ENCODE data around the gene LDLRAD4.

DNA sequence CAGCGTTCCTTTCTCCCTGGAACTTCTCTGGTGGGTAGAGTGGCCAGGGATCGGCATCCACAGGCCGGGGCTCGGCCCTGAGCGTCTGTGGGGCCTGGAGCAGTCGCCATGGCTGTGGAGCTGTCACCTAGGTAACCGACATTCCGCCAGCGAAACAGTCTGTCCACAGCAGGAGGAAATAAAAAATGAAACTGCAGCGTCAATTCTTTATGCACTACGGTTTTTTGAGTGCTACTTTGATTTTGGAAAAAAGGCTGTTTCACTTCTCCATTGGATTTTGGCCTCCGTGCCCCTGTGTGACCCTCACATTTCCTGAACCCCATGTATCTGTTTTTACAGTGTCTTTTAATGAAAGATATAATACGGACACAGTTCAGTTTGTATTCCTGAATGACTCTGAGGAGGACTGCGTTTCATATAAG is 163.4 kb downstream of the LDLRAD4 start:
- TF ChIP-seq, protein P1, sequence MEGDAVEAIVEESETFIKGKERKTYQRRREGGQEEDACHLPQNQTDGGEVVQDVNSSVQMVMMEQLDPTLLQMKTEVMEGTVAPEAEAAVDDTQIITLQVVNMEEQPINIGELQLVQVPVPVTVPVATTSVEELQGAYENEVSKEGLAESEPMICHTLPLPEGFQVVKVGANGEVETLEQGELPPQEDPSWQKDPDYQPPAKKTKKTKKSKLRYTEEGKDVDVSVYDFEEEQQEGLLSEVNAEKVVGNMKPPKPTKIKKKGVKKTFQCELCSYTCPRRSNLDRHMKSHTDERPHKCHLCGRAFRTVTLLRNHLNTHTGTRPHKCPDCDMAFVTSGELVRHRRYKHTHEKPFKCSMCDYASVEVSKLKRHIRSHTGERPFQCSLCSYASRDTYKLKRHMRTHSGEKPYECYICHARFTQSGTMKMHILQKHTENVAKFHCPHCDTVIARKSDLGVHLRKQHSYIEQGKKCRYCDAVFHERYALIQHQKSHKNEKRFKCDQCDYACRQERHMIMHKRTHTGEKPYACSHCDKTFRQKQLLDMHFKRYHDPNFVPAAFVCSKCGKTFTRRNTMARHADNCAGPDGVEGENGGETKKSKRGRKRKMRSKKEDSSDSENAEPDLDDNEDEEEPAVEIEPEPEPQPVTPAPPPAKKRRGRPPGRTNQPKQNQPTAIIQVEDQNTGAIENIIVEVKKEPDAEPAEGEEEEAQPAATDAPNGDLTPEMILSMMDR (IDR thresholded peaks at IDR 0.05) = no peak
- no peak for TF ChIP-seq EZH2 (IDR thresholded peaks at IDR 0.05; ENCODE audit: borderline replicate concordance, insufficient read depth, low read depth, low read length, poor library complexity, severe bottlenecking)
